Activated naive CD4-positive, alpha-beta T cell treated with anti-CD3 and anti-CD28 coated beads, Interleukin-2, amount 50 U/mL, for 24 hours (primary cell): ENCODE results near the gene RAET1E.
"Not testable (repeated sequence)": the region's sequence is repeated elsewhere in the genome, so short reads cannot be mapped to it uniquely, and the experiment has no call there.

Experiments used
- H3K27ac Mint-ChIP-seq: one replicate; pipeline ENCODE4 v1.8.0; 2021; ENCODE audit warnings: mild to moderate bottlenecking, mixed read lengths
- H3K27me3 Mint-ChIP-seq: one replicate; pipeline ENCODE4 v1.8.0; 2021; ENCODE audit warnings: mixed read lengths
- H3K36me3 Mint-ChIP-seq: one replicate; pipeline ENCODE4 v1.8.0; 2021; ENCODE audit warnings: mixed read lengths
- H3K4me1 Mint-ChIP-seq: one replicate; pipeline ENCODE4 v1.8.0; 2021; ENCODE audit warnings: mixed read lengths
- H3K4me3 Mint-ChIP-seq: one replicate; pipeline ENCODE4 v1.8.0; 2021; ENCODE audit warnings: mild to moderate bottlenecking, mixed read lengths
- H3K9me3 Mint-ChIP-seq: one replicate; pipeline ENCODE4 v1.8.0; 2021; ENCODE audit warnings: mixed read lengths

Gene RAET1E

DNA sequence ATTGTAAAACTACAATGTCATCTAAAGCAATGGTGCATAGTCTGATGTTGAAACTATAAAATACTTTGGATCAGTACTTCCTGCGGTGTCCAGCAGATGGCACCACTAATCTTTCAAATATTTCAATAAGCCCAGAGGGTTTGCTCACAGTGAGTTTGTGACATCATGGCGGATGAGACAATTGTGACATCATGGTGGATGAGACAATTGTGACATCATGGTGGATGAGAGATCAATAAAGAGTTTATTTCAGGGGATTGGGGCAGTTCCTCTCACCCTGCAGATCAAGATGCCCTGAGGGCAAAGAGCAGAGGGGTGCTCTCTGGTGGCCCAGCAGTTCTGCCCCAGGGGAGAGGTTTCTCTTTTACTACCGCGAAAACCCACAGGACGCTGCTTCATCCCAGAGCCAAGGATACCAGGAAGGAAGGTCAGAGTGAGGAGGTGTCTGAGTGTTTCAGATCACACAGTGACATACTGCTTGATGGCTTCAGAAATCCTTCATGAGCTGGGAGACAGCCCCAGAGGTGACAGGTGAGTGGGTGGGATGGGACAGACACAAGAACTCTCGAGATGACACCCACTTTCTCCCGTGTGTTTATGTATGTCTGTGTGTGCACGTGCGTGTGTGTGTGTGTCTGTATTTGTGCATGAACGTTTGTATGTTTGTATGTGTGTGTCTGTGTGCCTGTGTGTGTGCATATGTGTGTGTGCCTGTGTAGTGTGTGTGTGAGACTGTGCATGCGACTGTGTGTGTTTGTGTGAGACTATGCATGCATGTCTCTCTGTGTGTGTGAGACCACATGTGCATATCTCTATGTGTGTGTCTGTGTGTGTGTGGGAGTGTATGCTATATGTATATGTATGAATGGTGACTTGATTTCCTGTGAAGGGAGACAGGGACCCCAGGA is 36.6 kb upstream of the RAET1E start:
- peaks cover 8% of the 10 kb centered on the region for H3K4me1 Mint-ChIP-seq
- peaks cover 66% of the 10 kb centered on the region for H3K27me3 Mint-ChIP-seq
- H3K27ac Mint-ChIP-seq, result no peak overlapping the region
- H3K36me3 Mint-ChIP-seq, result no peaks in the 10 kb centered on the region
- no peak overlapping the region for H3K4me3 Mint-ChIP-seq
- H3K9me3 Mint-ChIP-seq, result no peaks in the 10 kb centered on the region

GRCh38 chr6:149933461-149933860 is 35.5 kb upstream of the RAET1E start:
- H3K27ac Mint-ChIP-seq, result no peak overlapping the region
- no peak overlapping the region for H3K4me3 Mint-ChIP-seq
- peaks cover 69% of the 10 kb centered on the region for H3K27me3 Mint-ChIP-seq
- no peaks in the 10 kb centered on the region for H3K36me3 Mint-ChIP-seq
- no peaks in the 10 kb centered on the region for H3K9me3 Mint-ChIP-seq
- H3K4me1 Mint-ChIP-seq, result no peaks in the 10 kb centered on the region

DNA sequence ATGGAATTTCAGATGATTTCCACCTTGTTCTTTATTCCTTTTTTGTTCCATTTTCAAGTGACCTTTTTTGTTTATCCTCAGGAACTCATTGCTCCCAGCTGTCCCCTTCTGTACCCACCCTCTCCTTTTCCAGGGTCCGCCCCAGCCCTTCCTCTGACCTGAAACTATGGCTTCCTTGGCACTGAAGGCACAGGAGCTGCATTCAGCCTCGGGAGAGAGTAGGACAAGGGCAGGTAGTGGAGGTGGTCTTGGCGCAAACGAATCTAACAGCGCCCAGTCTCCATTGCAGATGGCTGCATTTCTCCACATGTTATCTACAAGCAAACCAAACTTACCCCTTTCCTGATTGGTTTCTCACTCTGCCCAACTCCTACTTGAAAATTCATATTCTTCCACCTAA is 35.1 kb upstream of the RAET1E start:
- no peaks in the 10 kb centered on the region for H3K4me1 Mint-ChIP-seq

GRCh38 chr6:149931501-149931900 is 33.6 kb upstream of the RAET1E start:
- H3K36me3 Mint-ChIP-seq, result no peaks in the 10 kb centered on the region
- no peak overlapping the region for H3K4me3 Mint-ChIP-seq
- H3K9me3 Mint-ChIP-seq, result no peaks in the 10 kb centered on the region
- no peaks in the 10 kb centered on the region for H3K4me1 Mint-ChIP-seq
- no peak overlapping the region for H3K27ac Mint-ChIP-seq
- H3K27me3 Mint-ChIP-seq, result peaks cover 69% of the 10 kb centered on the region

More for the DNA sequence above, 35.1 kb upstream of the RAET1E start:
- Mint-ChIP-seq H3K9me3 (no peaks in the 10 kb centered on the region), H3K36me3 (no peaks in the 10 kb centered on the region), H3K27ac (no peak overlapping the region), H3K27me3 (peaks cover 72% of the 10 kb centered on the region), H3K4me3 (no peak overlapping the region)

GRCh38 chr6:149929422-149929821 is 31.5 kb upstream of the RAET1E start:
- Mint-ChIP-seq H3K4me3 (no peak overlapping the region), H3K36me3 (no peaks in the 10 kb centered on the region), H3K27me3 (peaks cover 68% of the 10 kb centered on the region), H3K27ac (peak overlapping the region; percentile 36), H3K9me3 (no peaks in the 10 kb centered on the region), H3K4me1 (peaks cover 6% of the 10 kb centered on the region)

DNA sequence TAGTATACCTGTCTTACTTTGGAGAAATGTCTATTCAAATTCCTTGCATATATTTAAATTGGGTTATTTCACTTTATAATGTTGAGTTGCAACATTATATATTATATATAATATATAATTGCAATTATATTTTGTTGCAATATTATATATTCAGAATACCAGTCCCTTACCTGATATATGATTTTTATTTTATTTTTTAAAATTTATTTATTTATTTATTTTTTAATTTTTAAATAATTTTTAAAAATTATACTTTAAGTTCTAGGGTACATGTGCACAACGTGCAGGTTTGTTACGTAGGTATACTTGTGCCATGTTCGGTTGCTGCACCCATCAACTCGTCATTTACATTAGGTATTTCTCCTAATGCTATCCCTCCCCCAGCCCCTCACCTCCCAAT is 29.1 kb upstream of the RAET1E start:
- H3K4me1 Mint-ChIP-seq, result peaks cover 16% of the 10 kb centered on the region
- not testable (repeated sequence) for H3K9me3 Mint-ChIP-seq, H3K36me3 Mint-ChIP-seq, H3K27ac Mint-ChIP-seq, H3K4me3 Mint-ChIP-seq
- peaks cover 73% of the 10 kb centered on the region for H3K27me3 Mint-ChIP-seq

- peaks cover 73% of the 10 kb centered on the region for H3K27me3 Mint-ChIP-seq
- peak overlapping the region; percentile 28 for H3K4me3 Mint-ChIP-seq
- H3K4me1 Mint-ChIP-seq, result peaks cover 16% of the 10 kb centered on the region
- H3K9me3 Mint-ChIP-seq, result no peaks in the 10 kb centered on the region
- H3K36me3 Mint-ChIP-seq, result no peaks in the 10 kb centered on the region
- no peak overlapping the region for H3K27ac Mint-ChIP-seq
Measured at GRCh38 chr6:149925974-149926777, 28.3 kb upstream of the RAET1E start.

GRCh38 chr6:149925253-149925973 is 27.5 kb upstream of the RAET1E start:
- peaks cover 71% of the 10 kb centered on the region for H3K27me3 Mint-ChIP-seq
- H3K4me1 Mint-ChIP-seq, result peaks cover 16% of the 10 kb centered on the region
- H3K27ac Mint-ChIP-seq, result no peak overlapping the region
- no peak overlapping the region for H3K4me3 Mint-ChIP-seq
- no peaks in the 10 kb centered on the region for H3K9me3 Mint-ChIP-seq
- H3K36me3 Mint-ChIP-seq, result no peaks in the 10 kb centered on the region

DNA sequence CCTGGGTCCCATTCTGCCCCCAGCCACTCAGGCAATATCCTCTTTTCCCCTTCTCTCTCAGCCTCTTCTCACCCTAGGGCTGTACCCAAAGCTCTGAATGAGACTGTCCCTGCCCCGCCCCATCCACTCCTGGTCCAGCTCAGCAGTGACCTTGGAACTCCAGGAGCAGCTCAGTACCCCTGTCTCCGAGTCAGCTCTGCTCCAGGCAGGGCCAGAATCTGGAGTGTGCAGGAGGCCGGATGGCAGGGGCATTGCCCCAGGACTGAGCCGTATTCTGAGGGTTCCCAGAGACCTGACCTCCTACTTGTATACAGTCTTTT is 27.0 kb upstream of the RAET1E start:
- peaks cover 66% of the 10 kb centered on the region for H3K27me3 Mint-ChIP-seq
- no peak overlapping the region for H3K4me3 Mint-ChIP-seq
- H3K4me1 Mint-ChIP-seq, result peaks cover 16% of the 10 kb centered on the region
- H3K27ac Mint-ChIP-seq, result no peak overlapping the region
- no peaks in the 10 kb centered on the region for H3K36me3 Mint-ChIP-seq
- H3K9me3 Mint-ChIP-seq, result no peaks in the 10 kb centered on the region

- H3K27me3 Mint-ChIP-seq, result peaks cover 60% of the 10 kb centered on the region
- H3K4me3 Mint-ChIP-seq, result peak overlapping the region; percentile 19
- no peaks in the 10 kb centered on the region for H3K36me3 Mint-ChIP-seq
Measured at GRCh38 chr6:149924206-149924932, 26.5 kb upstream of the RAET1E start.

GRCh38 chr6:149923327-149923986 is 25.5 kb upstream of the RAET1E start:
- H3K27me3 Mint-ChIP-seq, result peaks cover 51% of the 10 kb centered on the region
- no peaks in the 10 kb centered on the region for H3K36me3 Mint-ChIP-seq
- H3K27ac Mint-ChIP-seq, result no peak overlapping the region

More at GRCh38 chr6:149924206-149924932, 26.5 kb upstream of the RAET1E start:
- no peak overlapping the region for H3K27ac Mint-ChIP-seq
- peaks cover 16% of the 10 kb centered on the region for H3K4me1 Mint-ChIP-seq
- H3K9me3 Mint-ChIP-seq, result no peaks in the 10 kb centered on the region

GRCh38 chr6:149922642-149923326 is 24.9 kb upstream of the RAET1E start, which contains the start of gene RAET1G:
RAET1G (minus strand) TSS chr6:149923121; CDS start chr6:149923010, 111 bp downstream.
- Mint-ChIP-seq H3K36me3 (no peaks in the 10 kb centered on the region), H3K27ac (no peak within 1 kb of the TSS), H3K9me3 (no peaks in the 10 kb centered on the region), H3K4me1 (peaks cover 16% of the 10 kb centered on the region), H3K27me3 (peaks cover 44% of the 10 kb centered on the region), H3K4me3 (peak within 1 kb of the TSS; percentile 84)

More at GRCh38 chr6:149923327-149923986, 25.5 kb upstream of the RAET1E start:
- Mint-ChIP-seq H3K4me3 (peak overlapping the region; percentile 84), H3K9me3 (no peaks in the 10 kb centered on the region), H3K4me1 (peaks cover 16% of the 10 kb centered on the region)

GRCh38 chr6:149922091-149922490 is 24.2 kb upstream of the RAET1E start:
- H3K27me3 Mint-ChIP-seq, result peaks cover 38% of the 10 kb centered on the region
- H3K27ac Mint-ChIP-seq, H3K9me3 Mint-ChIP-seq, H3K36me3 Mint-ChIP-seq: not testable (repeated sequence)
- peaks cover 16% of the 10 kb centered on the region for H3K4me1 Mint-ChIP-seq
- H3K4me3 Mint-ChIP-seq, result peak overlapping the region; percentile 57

- Mint-ChIP-seq H3K27me3 (peaks cover 37% of the 10 kb centered on the region), H3K4me3 (no peak overlapping the region), H3K4me1 (peaks cover 15% of the 10 kb centered on the region), H3K36me3 (no peaks in the 10 kb centered on the region), H3K27ac (no peak overlapping the region), H3K9me3 (no peaks in the 10 kb centered on the region)
Measured at GRCh38 chr6:149921361-149921760, 23.4 kb upstream of the RAET1E start.
